HepG2 (cell line): ENCODE measurements around the gene FN1. TPM values are rescaled to one million over a fixed set of nuclear protein-coding genes. Genes with fewer than 3 reads are reported as not detected.

Experiments used
- ARNT2 ChIP-seq: sonication (generic); formaldehyde crosslinking; IDR thresholded peaks from 2 replicates; pipeline ENCODE4 v1.8.0; 2022; ENCODE audit warnings: mild to moderate bottlenecking, low read depth, missing genetic modification reagents, moderate library complexity
- CC2D1A ChIP-seq: sonication (generic); formaldehyde crosslinking; IDR thresholded peaks from 2 replicates; pipeline ENCODE4 v1.8.1; 2023; ENCODE audit warnings: mild to moderate bottlenecking, missing genetic modification reagents
- CREBL2 ChIP-seq: sonication (generic); formaldehyde crosslinking; IDR thresholded peaks from 2 replicates; pipeline ENCODE4 v1.8.1; 2023; ENCODE audit warnings: missing genetic modification reagents, mild to moderate bottlenecking, borderline replicate concordance
- DNMT1 ChIP-seq: sonication (generic); formaldehyde crosslinking; IDR thresholded peaks from 2 replicates; pipeline ENCODE4 v1.5.1; 2020; ENCODE audit warnings: mild to moderate bottlenecking, missing genetic modification reagents
- E2F2 ChIP-seq: sonication (generic); formaldehyde crosslinking; IDR thresholded peaks from 2 replicates; pipeline ENCODE4 v1.4.0; 2020; ENCODE audit warnings: missing genetic modification reagents, borderline replicate concordance
- FOSL2 ChIP-seq: sonication (generic); formaldehyde crosslinking; IDR thresholded peaks from 2 replicates; pipeline ENCODE4 v1.4.0; 2020; ENCODE audit warnings: missing genetic modification reagents
- ISL2 ChIP-seq: sonication (generic); formaldehyde crosslinking; IDR thresholded peaks from 2 replicates; pipeline ENCODE4 v1.5.0; 2020; ENCODE audit warnings: missing genetic modification reagents
- MYC ChIP-seq: sonication (generic); formaldehyde crosslinking; IDR thresholded peaks from 2 replicates; pipeline ENCODE4 v1.9.0; 2021; ENCODE audit warnings: missing genetic modification reagents, borderline replicate concordance
- TAF1 ChIP-seq: sonication (generic); formaldehyde crosslinking; IDR thresholded peaks from 2 replicates; pipeline ENCODE4 v1.4.0; 2020; ENCODE audit warnings: missing genetic modification reagents
- TCF7L2 ChIP-seq: IDR thresholded peaks from 2 replicates; pipeline ENCODE4 v1.6.1; 2011; ENCODE audit warnings: mild to moderate bottlenecking, low read depth, low read length, moderate library complexity
- ZFP37 ChIP-seq: sonication (generic); formaldehyde crosslinking; IDR thresholded peaks from 2 replicates; pipeline ENCODE4 v1.4.0; 2020; ENCODE audit warnings: missing genetic modification reagents, borderline replicate concordance
- ZNF10 ChIP-seq: sonication (generic); formaldehyde crosslinking; IDR thresholded peaks from 2 replicates; pipeline ENCODE4 v1.4.0; 2020; ENCODE audit warnings: mild to moderate bottlenecking, low read depth, missing genetic modification reagents, borderline replicate concordance
- ZNF496 ChIP-seq: sonication (generic); formaldehyde crosslinking; IDR thresholded peaks from 2 replicates; pipeline ENCODE4 v1.8.1; 2023; ENCODE audit warnings: mild to moderate bottlenecking, moderate library complexity, missing genetic modification reagents; ENCODE audit not compliant: insufficient replicate concordance
- ZNF510 ChIP-seq: sonication (generic); formaldehyde crosslinking; IDR thresholded peaks from 2 replicates; pipeline ENCODE4 v1.4.0; 2020; ENCODE audit warnings: low read depth, mild to moderate bottlenecking, missing genetic modification reagents
- ZNF577 ChIP-seq: sonication (generic); formaldehyde crosslinking; IDR thresholded peaks from 2 replicates; pipeline ENCODE4 v1.4.0; 2020; ENCODE audit warnings: mild to moderate bottlenecking, low read depth, missing genetic modification reagents, borderline replicate concordance
- polyA plus RNA-seq, 8 experiments: library from polyadenylated mRNA; depleted of rRNA in 3 of 8; stranded (reverse) in 7 of 8; unstranded in 1 of 8; fragments of >200 nt; fragmentation: Illumina TruSeq in 4 of 8; extraction: Trizol in 4 of 8; gene quantifications; 2 replicates each; pipeline versions ENCODE4 v1.2.1 to v1.2.3, GENCODE V29; 2011 to 2016; ENCODE audit warnings: low read depth in 4 of 8, missing spikeins in 1 of 8, mixed read lengths in 1 of 8; ENCODE audit not compliant: insufficient read depth in 1 of 8
- total RNA-seq, 5 experiments: library from RNA; depleted of rRNA; stranded (reverse); fragments of >200 nt; fragmentation: Illumina TruSeq; extraction: Trizol; gene quantifications; 2 replicates each; pipeline ENCODE4 v1.2.3, GENCODE V29; 2016; ENCODE audit warnings: low read depth in 1 of 5
- TF ChIP-seq, protein P1 (sequence below): sonication (generic); formaldehyde crosslinking; IDR thresholded peaks from 2 replicates; pipeline ENCODE4 v1.4.0; 2020; ENCODE audit warnings: mild to moderate bottlenecking, missing genetic modification reagents
- TF ChIP-seq, protein P2 (sequence below): sonication (generic); formaldehyde crosslinking; IDR thresholded peaks from 2 replicates; pipeline ENCODE4 v1.4.0; 2020; ENCODE audit warnings: missing genetic modification reagents
- TF ChIP-seq, protein P3 (sequence below), 2 experiments: sonication (generic) in 1 of 2; formaldehyde crosslinking in 1 of 2; IDR thresholded peaks; 2 replicates each; pipeline versions ENCODE4 v1.6.1 to v1.9.0; 2014 to 2022; ENCODE audit warnings: antibody characterized with exemption in 1 of 2, borderline replicate concordance in 1 of 2, inconsistent platforms in 1 of 2, low read depth in 1 of 2, missing genetic modification reagents in 1 of 2

Gene FN1
- total and polyA plus RNA-seq, 2 of the 13 experiments (the other 11 are each of a cell fraction or from before 2014, with no cell fraction given), result 1,847 to 6,471 TPM

- TF ChIP-seq E2F2 (no peak), ZNF10 (CRISPR knock-in tag) (no peak), ZNF510 (no peak), ZNF577 (CRISPR knock-in tag) (no peak), CC2D1A (CRISPR knock-in tag) (no peak), TCF7L2 (no peak), FOSL2 (CRISPR knock-in tag) (no peak), ISL2 (CRISPR knock-in tag) (no peak), ZNF496 (no peak), DNMT1 (CRISPR knock-in tag) (no peak), MYC (CRISPR knock-in tag) (no peak), TAF1 (CRISPR knock-in tag) (no peak), CREBL2 (no peak), ZFP37 (no peak), ARNT2 (CRISPR knock-in tag) (no peak)
- TF ChIP-seq, protein P1, sequence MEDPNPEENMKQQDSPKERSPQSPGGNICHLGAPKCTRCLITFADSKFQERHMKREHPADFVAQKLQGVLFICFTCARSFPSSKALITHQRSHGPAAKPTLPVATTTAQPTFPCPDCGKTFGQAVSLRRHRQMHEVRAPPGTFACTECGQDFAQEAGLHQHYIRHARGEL (CRISPR knock-in tag), result no peak
- TF ChIP-seq, protein P2, sequence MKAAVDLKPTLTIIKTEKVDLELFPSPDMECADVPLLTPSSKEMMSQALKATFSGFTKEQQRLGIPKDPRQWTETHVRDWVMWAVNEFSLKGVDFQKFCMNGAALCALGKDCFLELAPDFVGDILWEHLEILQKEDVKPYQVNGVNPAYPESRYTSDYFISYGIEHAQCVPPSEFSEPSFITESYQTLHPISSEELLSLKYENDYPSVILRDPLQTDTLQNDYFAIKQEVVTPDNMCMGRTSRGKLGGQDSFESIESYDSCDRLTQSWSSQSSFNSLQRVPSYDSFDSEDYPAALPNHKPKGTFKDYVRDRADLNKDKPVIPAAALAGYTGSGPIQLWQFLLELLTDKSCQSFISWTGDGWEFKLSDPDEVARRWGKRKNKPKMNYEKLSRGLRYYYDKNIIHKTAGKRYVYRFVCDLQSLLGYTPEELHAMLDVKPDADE (CRISPR knock-in tag), result no peak
- TF ChIP-seq, protein P3, sequence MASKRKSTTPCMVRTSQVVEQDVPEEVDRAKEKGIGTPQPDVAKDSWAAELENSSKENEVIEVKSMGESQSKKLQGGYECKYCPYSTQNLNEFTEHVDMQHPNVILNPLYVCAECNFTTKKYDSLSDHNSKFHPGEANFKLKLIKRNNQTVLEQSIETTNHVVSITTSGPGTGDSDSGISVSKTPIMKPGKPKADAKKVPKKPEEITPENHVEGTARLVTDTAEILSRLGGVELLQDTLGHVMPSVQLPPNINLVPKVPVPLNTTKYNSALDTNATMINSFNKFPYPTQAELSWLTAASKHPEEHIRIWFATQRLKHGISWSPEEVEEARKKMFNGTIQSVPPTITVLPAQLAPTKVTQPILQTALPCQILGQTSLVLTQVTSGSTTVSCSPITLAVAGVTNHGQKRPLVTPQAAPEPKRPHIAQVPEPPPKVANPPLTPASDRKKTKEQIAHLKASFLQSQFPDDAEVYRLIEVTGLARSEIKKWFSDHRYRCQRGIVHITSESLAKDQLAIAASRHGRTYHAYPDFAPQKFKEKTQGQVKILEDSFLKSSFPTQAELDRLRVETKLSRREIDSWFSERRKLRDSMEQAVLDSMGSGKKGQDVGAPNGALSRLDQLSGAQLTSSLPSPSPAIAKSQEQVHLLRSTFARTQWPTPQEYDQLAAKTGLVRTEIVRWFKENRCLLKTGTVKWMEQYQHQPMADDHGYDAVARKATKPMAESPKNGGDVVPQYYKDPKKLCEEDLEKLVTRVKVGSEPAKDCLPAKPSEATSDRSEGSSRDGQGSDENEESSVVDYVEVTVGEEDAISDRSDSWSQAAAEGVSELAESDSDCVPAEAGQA (IDR thresholded peaks at IDR 0.05; ENCODE audit: low read depth), result no peak
- TF ChIP-seq, protein P3 (CRISPR knock-in tag; IDR thresholded peaks at IDR 0.05; ENCODE audit: borderline replicate concordance), result no peak
Measured at GRCh38 chr2:215431778-215432758, 3.8 kb downstream of the FN1 start (continued).
